Measurements from ENCODE around the gene NEDD4L. TPM values are rescaled to one million over a fixed set of nuclear protein-coding genes. Genes with fewer than 3 reads are reported as not detected.
A peak's percentile ranks its signal among the peaks of the same experiment; 100 is the strongest.
"Not testable (repeated sequence)": the region's sequence is repeated elsewhere in the genome, so short reads cannot be mapped to it uniquely, and the experiment has no call there.

Gene NEDD4L
- total RNA-seq, 1 donor from 2014 or later = 93.9 TPM

DNA sequence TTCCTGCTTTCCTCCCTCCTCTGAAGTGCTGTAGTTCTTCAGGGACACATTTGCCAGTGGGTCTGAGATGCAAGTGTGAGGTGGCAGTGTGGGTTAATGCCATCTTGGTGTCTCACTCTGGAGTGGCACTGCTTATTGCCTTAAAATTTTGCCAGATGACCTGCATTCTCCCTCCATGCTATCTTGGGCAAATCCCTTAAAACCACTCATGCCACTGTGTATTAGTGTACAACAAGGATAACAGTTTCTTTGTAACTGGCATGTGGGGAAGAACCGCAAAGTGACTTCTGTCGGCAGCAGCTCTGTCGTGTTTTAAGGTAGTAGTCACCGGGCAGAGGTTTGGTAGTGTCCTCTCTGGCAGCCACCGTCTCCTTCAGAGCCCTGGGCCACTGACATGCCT, 124.2 kb downstream of the NEDD4L start:
- H2AFZ ChIP-seq (ENCODE audit: low read depth, low read length) = no peak overlapping the region
- H4K20me1 ChIP-seq (ENCODE audit: insufficient read depth, low read length) = no peaks in the 10 kb centered on the region
- no peaks in the 10 kb centered on the region for H3K9me3 Mint-ChIP-seq (ENCODE audit: unreplicated experiment)
- no peaks in the 10 kb centered on the region for H3K27me3 ChIP-seq (ENCODE audit: insufficient read depth, low read length)
- H3K36me3 ChIP-seq (ENCODE audit: insufficient read depth, low read length) = no peaks in the 10 kb centered on the region
- no peaks in the 10 kb centered on the region for H3K4me1 Mint-ChIP-seq (ENCODE audit: low read depth, unreplicated experiment)
- peaks cover 6% of the 10 kb centered on the region for H3K36me3 Mint-ChIP-seq (ENCODE audit: low read depth, unreplicated experiment)
- no peaks in the 10 kb centered on the region for H3K79me2 ChIP-seq (ENCODE audit: insufficient read depth, low read length)
- no peaks in the 10 kb centered on the region for H3K4me1 ChIP-seq (ENCODE audit: insufficient read depth, low read length)
- no peak overlapping the region for H3K4me3 Mint-ChIP-seq (ENCODE audit: unreplicated experiment)
- H3K4me3 ChIP-seq (ENCODE audit: insufficient read depth, low read depth, low read length) = no peak overlapping the region
- FAIRE-seq = no peak
- DNase-seq (ENCODE audit: low read depth) = peak; percentile 16
- no peak overlapping the region for H3K27ac Mint-ChIP-seq (ENCODE audit: unreplicated experiment)
- no peaks in the 10 kb centered on the region for H3K9me3 ChIP-seq (ENCODE audit: insufficient read depth, low read depth, low read length)
- H3K27me3 Mint-ChIP-seq (ENCODE audit: low read depth, unreplicated experiment) = no peaks in the 10 kb centered on the region
- TF ChIP-seq CTCF (IDR thresholded peaks at IDR 0.05; ENCODE audit: insufficient read depth, low read depth, low read length) (no peak), EZH2 (IDR thresholded peaks at IDR 0.05; ENCODE audit: insufficient read depth, low read length) (no peak)
- H3K27ac ChIP-seq (ENCODE audit: low read depth, low read length) = no peak overlapping the region
- H3K9ac ChIP-seq (ENCODE audit: low read length) = no peak overlapping the region
- H3K4me2 ChIP-seq (ENCODE audit: low read length) = no peak overlapping the region

- Mint-ChIP-seq H3K9me3 (ENCODE audit: unreplicated experiment) (no peaks in the 10 kb centered on the region), H3K27me3 (ENCODE audit: low read depth, unreplicated experiment) (no peaks in the 10 kb centered on the region), H3K36me3 (ENCODE audit: low read depth, unreplicated experiment) (peaks cover 6% of the 10 kb centered on the region), H3K27ac (ENCODE audit: unreplicated experiment) (no peak overlapping the region), H3K4me3 (ENCODE audit: unreplicated experiment) (no peak overlapping the region), H3K4me1 (ENCODE audit: low read depth, unreplicated experiment) (no peaks in the 10 kb centered on the region)
- H2AFZ ChIP-seq (ENCODE audit: low read depth, low read length) = no peak overlapping the region
- no peak overlapping the region for H3K9ac ChIP-seq (ENCODE audit: low read length)
- FAIRE-seq (no peak), DNase-seq (ENCODE audit: low read depth) (no peak)
- no peaks in the 10 kb centered on the region for H3K36me3 ChIP-seq (ENCODE audit: insufficient read depth, low read length)
- TF ChIP-seq CTCF (IDR thresholded peaks at IDR 0.05; ENCODE audit: insufficient read depth, low read depth, low read length) (no peak), EZH2 (IDR thresholded peaks at IDR 0.05; ENCODE audit: insufficient read depth, low read length) (no peak)
- H3K4me3 ChIP-seq (ENCODE audit: insufficient read depth, low read depth, low read length) = no peak overlapping the region
- H4K20me1 ChIP-seq (ENCODE audit: insufficient read depth, low read length) = no peaks in the 10 kb centered on the region
- no peaks in the 10 kb centered on the region for H3K9me3 ChIP-seq (ENCODE audit: insufficient read depth, low read depth, low read length)
- H3K4me2 ChIP-seq (ENCODE audit: low read length) = no peak overlapping the region
- no peaks in the 10 kb centered on the region for H3K27me3 ChIP-seq (ENCODE audit: insufficient read depth, low read length)
- H3K4me1 ChIP-seq (ENCODE audit: insufficient read depth, low read length) = no peaks in the 10 kb centered on the region
- H3K27ac ChIP-seq (ENCODE audit: low read depth, low read length) = no peak overlapping the region
- no peaks in the 10 kb centered on the region for H3K79me2 ChIP-seq (ENCODE audit: insufficient read depth, low read length)
Measured at GRCh38 chr18:58168993-58169392, 125.0 kb downstream of the NEDD4L start.

- no peak overlapping the region for H3K9ac ChIP-seq (ENCODE audit: low read length)
- no peaks in the 10 kb centered on the region for H3K4me1 ChIP-seq (ENCODE audit: insufficient read depth, low read length)
- H3K79me2 ChIP-seq (ENCODE audit: insufficient read depth, low read length) = no peaks in the 10 kb centered on the region
- no peak overlapping the region for H3K4me3 ChIP-seq (ENCODE audit: insufficient read depth, low read depth, low read length)
- Mint-ChIP-seq H3K27ac (ENCODE audit: unreplicated experiment) (no peak overlapping the region), H3K4me1 (ENCODE audit: low read depth, unreplicated experiment) (no peaks in the 10 kb centered on the region), H3K27me3 (ENCODE audit: low read depth, unreplicated experiment) (no peaks in the 10 kb centered on the region), H3K36me3 (ENCODE audit: low read depth, unreplicated experiment) (peaks cover 6% of the 10 kb centered on the region), H3K4me3 (ENCODE audit: unreplicated experiment) (no peak overlapping the region), H3K9me3 (ENCODE audit: unreplicated experiment) (no peaks in the 10 kb centered on the region)
- no peak overlapping the region for H3K27ac ChIP-seq (ENCODE audit: low read depth, low read length)
- no peaks in the 10 kb centered on the region for H3K27me3 ChIP-seq (ENCODE audit: insufficient read depth, low read length)
- FAIRE-seq (no peak), DNase-seq (ENCODE audit: low read depth) (no peak)
- H3K36me3 ChIP-seq (ENCODE audit: insufficient read depth, low read length) = no peaks in the 10 kb centered on the region
- TF ChIP-seq CTCF (IDR thresholded peaks at IDR 0.05; ENCODE audit: insufficient read depth, low read depth, low read length) (no peak), EZH2 (IDR thresholded peaks at IDR 0.05; ENCODE audit: insufficient read depth, low read length) (no peak)
- H2AFZ ChIP-seq (ENCODE audit: low read depth, low read length) = no peak overlapping the region
- no peaks in the 10 kb centered on the region for H4K20me1 ChIP-seq (ENCODE audit: insufficient read depth, low read length)
- no peak overlapping the region for H3K4me2 ChIP-seq (ENCODE audit: low read length)
- H3K9me3 ChIP-seq (ENCODE audit: insufficient read depth, low read depth, low read length) = no peaks in the 10 kb centered on the region
Measured at GRCh38 chr18:58169472-58169871, 125.4 kb downstream of the NEDD4L start.

- H3K9ac ChIP-seq (ENCODE audit: low read length); H3K27ac ChIP-seq (ENCODE audit: low read depth, low read length); H3K27me3 ChIP-seq (ENCODE audit: insufficient read depth, low read length); H2AFZ ChIP-seq (ENCODE audit: low read depth, low read length); H3K4me2 ChIP-seq (ENCODE audit: low read length); H3K4me1 ChIP-seq (ENCODE audit: insufficient read depth, low read length); H3K4me1 Mint-ChIP-seq (ENCODE audit: low read depth, unreplicated experiment); H4K20me1 ChIP-seq (ENCODE audit: insufficient read depth, low read length); H3K9me3 ChIP-seq (ENCODE audit: insufficient read depth, low read depth, low read length); H3K27ac Mint-ChIP-seq (ENCODE audit: unreplicated experiment); H3K9me3 Mint-ChIP-seq (ENCODE audit: unreplicated experiment); H3K27me3 Mint-ChIP-seq (ENCODE audit: low read depth, unreplicated experiment); H3K79me2 ChIP-seq (ENCODE audit: insufficient read depth, low read length); H3K4me3 ChIP-seq (ENCODE audit: insufficient read depth, low read depth, low read length); H3K36me3 Mint-ChIP-seq (ENCODE audit: low read depth, unreplicated experiment); FAIRE-seq; DNase-seq (ENCODE audit: low read depth); H3K36me3 ChIP-seq (ENCODE audit: insufficient read depth, low read length); H3K4me3 Mint-ChIP-seq (ENCODE audit: unreplicated experiment): not testable (repeated sequence)
Measured at GRCh38 chr18:58170036-58170435, 126.0 kb downstream of the NEDD4L start.
